ENCODE data around the gene ADGRB2.

Gene ADGRB2, protein sequence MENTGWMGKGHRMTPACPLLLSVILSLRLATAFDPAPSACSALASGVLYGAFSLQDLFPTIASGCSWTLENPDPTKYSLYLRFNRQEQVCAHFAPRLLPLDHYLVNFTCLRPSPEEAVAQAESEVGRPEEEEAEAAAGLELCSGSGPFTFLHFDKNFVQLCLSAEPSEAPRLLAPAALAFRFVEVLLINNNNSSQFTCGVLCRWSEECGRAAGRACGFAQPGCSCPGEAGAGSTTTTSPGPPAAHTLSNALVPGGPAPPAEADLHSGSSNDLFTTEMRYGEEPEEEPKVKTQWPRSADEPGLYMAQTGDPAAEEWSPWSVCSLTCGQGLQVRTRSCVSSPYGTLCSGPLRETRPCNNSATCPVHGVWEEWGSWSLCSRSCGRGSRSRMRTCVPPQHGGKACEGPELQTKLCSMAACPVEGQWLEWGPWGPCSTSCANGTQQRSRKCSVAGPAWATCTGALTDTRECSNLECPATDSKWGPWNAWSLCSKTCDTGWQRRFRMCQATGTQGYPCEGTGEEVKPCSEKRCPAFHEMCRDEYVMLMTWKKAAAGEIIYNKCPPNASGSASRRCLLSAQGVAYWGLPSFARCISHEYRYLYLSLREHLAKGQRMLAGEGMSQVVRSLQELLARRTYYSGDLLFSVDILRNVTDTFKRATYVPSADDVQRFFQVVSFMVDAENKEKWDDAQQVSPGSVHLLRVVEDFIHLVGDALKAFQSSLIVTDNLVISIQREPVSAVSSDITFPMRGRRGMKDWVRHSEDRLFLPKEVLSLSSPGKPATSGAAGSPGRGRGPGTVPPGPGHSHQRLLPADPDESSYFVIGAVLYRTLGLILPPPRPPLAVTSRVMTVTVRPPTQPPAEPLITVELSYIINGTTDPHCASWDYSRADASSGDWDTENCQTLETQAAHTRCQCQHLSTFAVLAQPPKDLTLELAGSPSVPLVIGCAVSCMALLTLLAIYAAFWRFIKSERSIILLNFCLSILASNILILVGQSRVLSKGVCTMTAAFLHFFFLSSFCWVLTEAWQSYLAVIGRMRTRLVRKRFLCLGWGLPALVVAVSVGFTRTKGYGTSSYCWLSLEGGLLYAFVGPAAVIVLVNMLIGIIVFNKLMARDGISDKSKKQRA (N-terminal part only)

DNA sequence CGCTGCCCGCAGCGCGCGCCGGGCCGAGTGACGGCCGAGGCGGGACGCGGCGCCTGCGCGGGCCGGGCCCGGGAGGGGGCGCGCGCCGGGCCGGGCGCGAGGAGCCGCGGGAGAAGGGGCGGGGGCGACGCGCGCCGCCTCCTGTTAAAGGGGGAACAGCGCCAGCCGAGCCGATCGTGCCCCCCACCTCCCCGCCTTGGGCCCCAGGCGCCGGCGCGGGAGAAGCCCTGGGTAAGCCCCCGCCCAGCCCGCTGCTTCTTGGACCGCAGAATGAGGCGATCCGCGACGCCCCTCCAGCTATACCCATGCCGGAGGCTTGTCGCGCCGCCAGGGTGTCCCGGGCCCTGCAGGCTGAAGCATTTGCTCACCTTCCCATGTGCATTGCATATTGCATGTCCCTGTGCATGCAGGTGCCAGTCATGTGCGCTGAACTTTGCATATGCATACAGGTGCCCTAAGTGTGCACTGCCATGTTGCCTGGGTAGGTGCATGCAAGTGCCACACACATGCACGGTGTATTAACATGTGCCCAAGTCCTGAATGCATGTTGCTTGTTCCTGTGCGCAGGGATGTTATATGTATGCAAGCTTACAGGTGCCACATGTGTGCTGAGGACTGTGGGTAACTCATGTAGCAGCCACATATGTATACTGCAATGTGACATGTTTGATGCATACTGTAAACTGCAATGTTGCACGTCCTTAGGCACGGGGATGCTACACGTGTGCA lies at the start of gene ADGRB2:
ADGRB2 (minus strand) TSS at position 29 of the 729 bp plus-strand sequence. CDS start 7,119 bp downstream, outside the sequence.
- in situ Hi-C loops (cut with MboI; ENCODE audit: low sequenced_read_pairs), result no loop called here

DNA sequence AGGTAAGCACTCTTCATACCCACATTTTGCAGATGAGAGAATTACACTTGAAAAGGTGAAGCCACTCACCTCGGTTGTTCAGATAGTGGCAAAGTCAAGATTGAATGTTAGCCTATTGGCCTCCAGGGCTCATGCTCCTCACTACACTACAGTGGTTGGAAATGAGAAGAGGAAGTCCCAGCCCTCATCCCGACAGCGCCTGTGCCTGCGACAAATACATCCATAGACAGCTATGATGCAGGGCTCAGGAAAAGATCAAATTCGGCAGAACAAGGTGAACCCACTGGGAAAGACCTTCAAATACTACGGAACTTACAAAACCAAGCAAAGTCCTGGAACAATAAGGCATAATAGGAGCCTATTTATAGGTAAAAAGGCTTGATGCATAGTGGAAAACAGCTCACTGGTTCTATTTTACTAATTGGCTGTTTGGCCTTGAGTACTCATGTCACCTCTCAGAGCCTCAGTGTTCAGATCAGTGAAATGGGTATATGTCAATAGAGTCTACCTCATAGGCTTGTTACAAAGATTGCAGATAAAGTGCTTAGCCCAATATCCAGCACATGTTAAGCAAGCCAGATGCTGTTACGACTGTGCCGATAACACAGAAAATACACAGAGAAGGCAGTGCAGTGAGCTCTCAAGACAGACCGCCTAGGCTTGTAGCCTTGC lies 48.2 kb upstream of the ADGRB2 start:
- in situ Hi-C loops (cut with MboI; ENCODE audit: low sequenced_read_pairs), result loop anchor here (10.0 kb wide), 1 partner anchor 153 kb away; no protein-coding TSS in a partner anchor

DNA sequence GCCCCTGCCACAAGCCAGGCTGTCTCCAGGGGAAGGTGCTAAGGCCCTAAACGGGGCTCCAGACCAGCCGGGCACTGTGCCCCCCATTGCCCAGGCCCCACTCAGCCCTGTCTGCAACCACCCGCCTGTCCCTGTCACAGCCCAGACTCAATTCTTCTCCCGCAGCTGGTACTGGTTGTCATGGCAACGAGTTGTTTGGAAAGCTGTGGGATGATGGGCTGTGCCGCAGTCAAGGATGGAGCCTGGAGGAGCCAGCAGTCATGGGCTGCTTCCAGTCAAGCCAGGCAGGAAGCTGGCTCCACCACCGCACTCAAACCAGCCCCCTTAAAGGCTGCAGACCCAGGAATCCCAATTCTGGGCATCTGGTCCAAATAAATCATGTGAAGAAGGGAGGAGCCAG lies 47.5 kb upstream of the ADGRB2 start:
- in situ Hi-C loops (cut with MboI; ENCODE audit: low sequenced_read_pairs), result loop anchor here (10.0 kb wide), 1 partner anchor 153 kb away; no protein-coding TSS in a partner anchor

DNA sequence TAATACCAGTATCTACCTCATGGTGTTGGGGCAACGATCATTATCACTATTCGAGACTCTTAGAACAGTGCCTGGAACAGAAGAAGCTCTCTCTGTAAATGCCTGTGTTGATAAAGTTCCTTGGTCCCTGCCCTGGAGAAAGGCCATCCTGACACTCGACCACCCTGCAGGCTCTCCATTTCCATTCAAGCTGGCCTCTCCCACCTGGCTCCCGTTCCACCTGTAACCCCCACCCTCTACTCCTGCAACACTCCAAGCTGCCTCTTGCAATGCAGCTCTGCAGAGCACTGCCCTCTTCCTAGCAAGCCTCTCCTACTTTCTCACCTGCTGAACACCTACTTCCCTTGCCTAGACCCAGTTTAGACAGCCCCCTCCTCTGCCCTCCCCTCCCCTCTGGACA lies 45.6 kb upstream of the ADGRB2 start:
- in situ Hi-C loops (cut with MboI; ENCODE audit: low sequenced_read_pairs), result loop anchor here (10.0 kb wide), 1 partner anchor 155 kb away; no protein-coding TSS in a partner anchor

DNA sequence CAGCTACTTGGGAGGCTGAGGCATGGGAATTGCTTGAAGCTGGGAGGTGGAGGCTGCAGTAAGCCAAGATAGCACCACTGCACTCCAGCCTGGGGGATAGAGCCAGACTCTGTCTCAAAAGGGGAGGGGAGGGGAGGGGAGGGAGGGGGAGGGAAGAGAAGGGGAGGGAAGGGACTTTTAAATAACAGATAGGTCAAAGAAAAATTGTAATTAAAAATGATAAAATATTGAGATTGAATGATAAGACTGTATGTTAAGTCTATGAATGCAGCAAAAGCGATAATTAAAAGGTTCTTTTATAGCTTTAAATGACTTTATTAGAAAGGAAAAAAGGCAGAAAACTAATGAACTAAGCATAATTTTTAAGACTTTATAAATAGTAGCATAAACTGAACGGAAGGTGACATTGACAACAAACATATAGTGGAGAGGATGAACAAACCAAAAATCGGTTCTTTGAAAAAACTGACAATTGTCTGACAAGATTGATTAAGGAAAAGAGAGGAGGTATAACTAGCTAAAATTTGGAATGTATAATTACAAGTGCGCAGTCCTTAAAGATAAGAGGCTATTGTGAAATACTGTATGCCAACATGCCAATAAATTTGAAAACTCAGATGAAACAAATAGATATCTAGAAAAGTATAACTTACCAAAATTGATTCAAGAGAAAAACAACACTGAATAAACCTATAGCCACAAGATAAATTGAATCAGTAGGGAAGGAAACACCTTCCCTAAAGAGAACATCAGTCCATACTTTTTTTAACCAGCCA lies 43.3 kb upstream of the ADGRB2 start:
- in situ Hi-C loops (cut with MboI; ENCODE audit: low sequenced_read_pairs), result no loop called here

DNA sequence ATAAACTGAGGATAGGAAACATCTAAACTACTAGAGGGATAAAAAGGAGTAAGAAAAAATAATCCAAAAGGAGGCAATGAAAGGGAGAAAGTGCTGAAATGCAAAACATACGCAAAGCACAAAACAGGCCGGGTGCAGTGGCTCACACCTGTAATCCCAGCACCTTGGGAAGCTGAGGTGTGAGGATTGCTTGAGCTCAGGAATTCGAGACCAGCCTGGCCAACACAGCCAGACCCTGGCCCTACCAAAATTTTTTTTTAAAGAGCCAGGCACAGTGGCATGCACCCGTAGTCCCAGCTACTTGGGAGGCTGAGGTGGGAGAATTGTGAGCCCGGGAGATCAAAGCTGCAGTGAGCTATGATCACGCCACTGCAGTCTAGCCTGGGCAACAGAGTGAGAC lies 41.2 kb upstream of the ADGRB2 start:
- in situ Hi-C loops (cut with MboI; ENCODE audit: low sequenced_read_pairs), result no loop called here

DNA sequence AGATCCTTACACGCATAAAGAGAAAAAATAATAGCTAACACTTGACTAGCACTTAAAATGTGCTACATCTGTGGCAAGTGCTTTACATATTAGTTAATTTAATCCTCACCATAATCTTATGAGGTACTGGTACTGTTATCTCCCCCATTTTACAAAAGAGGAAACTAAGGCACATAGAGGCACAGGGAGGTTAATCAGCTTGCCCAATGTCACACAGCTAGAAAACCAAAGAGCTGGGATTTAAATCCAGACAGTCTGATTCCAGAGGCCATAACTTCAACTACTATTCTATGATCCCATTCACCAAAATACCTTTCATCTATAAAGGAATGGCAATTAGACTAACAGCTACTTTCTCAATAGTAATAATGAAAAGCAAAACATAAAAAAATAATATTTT lies 40.0 kb upstream of the ADGRB2 start:
- in situ Hi-C loops (cut with MboI; ENCODE audit: low sequenced_read_pairs), result no loop called here

DNA sequence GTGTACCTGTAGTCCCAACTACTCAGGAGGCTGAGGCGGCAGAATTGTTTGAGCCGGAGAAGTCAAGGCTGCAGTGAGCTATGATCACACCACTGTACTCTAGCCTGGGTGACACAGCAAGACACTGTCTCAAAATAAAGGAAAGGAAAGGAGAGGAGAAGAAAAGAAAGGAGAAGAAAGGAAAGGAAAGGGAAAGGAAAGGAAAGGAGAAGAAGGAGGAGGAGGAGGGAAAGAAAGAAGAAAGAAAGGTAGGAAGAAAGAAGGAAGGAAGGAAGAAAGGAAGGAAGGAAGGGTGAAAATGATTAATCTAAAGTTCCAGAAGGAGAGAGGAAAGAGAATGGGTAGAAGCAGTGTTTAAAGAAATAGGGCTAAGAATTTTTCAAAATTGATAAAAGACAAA lies 39.5 kb upstream of the ADGRB2 start:
- in situ Hi-C loops (cut with MboI; ENCODE audit: low sequenced_read_pairs), result no loop called here

DNA sequence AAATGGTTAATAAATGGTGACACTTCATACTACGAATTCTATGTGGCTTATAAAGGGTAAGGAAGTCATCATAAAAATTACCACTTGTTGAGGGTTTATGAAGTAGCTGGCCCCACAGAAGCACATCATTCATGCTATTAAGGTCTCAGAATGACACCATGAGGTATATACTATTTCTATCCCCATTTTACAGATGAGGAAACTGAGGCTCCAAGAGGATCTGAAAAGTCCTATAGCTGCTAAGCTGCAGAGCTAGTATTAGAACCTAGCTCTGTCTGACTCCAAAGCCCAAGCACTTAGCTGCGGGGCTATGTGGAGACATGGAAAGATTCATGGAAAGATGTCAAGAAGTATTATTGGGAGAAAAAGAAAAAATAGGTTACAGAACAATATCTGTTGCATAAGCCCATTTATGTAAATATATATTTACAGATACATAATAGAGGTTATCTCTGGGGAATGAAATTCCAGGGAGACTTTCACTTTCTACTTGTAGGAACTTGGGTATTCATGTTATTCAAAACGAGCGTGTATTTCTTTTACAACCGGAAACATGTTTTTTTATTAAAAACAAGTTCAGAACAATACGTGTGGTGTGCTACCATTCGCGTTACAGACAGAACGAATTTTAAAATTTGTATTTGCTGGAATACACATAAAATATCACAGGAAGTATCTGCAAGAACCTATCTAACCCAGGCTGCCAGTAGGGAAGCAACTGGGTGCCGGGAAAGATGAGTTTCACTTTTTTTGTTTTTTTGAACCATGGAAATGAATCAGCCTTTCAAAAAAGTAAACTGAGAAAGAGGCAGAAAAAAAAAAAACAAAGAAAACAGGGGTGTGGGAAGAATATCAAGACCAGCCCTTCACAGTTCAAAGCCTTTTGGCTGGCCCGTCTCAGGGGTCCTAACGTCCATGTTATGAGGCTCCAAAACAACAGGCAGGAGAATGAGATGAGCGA lies 38.3 kb upstream of the ADGRB2 start:
- in situ Hi-C loops (cut with MboI; ENCODE audit: low sequenced_read_pairs), result no loop called here

DNA sequence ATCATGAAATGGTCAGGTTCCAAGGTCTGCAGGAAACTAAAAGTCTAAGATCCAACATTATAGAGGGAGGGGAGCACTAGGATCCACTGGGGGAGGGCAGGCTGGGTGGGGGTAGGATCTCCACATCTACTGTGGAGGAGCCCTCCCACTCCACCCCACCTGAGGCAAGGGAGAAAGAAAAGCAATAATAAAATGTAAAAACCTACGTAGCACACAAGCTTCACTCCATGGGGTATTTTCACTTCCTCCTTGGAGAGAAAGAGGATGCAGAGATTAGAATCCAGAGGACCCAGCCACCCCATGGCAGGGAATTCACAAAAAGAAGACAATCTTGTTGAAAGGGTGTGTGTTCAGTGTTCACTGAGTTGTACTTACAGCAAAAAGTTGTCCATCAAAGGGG lies 37.3 kb upstream of the ADGRB2 start:
- in situ Hi-C loops (cut with MboI; ENCODE audit: low sequenced_read_pairs), result no loop called here

DNA sequence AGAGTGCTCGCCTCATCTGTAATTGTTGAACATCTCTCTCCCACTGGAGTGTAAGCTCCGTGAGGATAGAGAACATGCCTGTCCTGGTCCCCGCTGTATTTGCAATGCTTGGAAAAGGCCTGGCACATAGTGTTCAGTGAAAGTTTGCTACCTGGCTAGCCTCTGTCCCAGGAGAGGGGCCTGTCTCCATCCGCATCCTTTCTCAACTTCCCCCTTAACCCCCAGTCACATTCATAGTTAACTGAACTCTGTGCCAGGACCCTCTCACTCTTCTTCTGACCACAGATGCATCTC lies 36.5 kb upstream of the ADGRB2 start:
- in situ Hi-C loops (cut with MboI; ENCODE audit: low sequenced_read_pairs), result no loop called here

DNA sequence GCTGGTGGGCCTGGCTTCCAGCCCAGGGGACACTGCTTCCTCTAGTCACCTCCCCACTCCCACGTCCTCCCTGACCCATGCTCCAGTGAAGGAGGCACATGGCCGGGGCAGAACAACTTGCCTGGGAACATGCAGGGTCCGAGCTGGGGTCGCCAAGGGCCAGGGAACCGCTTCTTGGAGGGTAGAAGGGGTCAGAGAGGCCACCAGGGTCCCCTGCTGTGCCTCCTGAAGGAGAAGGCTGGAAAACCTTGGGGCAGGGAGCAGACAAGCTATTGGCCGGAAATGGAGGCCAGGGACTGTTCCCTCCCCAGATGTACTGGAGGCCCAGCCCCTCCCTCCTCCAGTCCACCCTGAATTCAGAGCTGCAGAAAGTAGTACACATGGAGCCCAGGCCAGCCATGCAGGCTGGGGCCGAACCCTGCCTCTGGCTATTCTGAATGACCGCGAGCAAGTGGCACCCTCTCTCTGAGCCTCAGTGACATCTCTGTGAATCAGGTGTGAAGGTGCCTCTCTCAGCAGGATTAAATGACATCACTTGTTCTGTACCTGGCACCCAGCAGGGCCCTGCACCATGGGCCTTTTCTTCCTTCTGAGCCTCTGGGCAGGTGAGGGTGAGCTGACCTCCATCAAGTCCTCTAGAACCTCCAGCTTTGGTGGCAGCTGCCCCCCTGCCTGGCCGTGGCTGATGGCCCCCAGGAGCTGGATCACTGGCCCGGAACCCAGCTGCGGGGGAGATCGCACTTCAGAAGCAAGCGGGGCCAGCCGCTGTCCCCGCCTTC lies 35.9 kb upstream of the ADGRB2 start:
- in situ Hi-C loops (cut with MboI; ENCODE audit: low sequenced_read_pairs), result no loop called here

DNA sequence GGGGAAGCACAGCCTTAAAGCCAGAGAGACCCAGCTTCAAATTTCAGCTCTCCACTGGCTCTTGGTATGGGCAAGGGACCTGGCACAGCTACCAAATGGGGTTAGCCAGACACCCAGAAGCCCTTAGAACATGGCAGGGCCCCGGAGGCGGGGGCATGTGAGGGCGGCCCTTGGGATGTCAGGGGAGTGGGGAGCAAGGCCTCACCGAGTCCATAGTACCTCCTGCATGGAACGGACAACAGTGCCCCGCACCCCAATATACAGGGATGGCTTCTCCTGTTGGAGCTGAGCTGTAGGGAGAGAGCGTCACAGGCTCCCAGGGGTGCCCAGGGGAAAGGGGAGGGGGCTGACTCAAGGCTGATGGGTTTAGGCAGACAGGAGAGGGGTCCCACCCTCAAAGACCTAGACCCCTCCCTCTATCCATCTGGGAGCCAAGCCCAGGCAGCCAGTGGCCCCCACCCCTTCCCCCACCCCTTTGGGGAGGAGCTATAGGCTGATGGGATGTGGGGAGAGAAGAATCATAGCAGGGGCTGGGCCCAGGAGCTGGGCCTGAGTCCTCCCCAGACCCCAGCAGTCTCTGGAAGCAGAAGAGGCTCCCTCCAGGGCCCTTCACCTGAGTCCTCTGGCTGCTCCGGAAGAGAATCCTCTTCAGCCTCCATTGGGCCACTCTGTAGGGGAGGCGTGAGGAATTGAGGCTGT lies 35.2 kb upstream of the ADGRB2 start:
- in situ Hi-C loops (cut with MboI; ENCODE audit: low sequenced_read_pairs), result no loop called here

DNA sequence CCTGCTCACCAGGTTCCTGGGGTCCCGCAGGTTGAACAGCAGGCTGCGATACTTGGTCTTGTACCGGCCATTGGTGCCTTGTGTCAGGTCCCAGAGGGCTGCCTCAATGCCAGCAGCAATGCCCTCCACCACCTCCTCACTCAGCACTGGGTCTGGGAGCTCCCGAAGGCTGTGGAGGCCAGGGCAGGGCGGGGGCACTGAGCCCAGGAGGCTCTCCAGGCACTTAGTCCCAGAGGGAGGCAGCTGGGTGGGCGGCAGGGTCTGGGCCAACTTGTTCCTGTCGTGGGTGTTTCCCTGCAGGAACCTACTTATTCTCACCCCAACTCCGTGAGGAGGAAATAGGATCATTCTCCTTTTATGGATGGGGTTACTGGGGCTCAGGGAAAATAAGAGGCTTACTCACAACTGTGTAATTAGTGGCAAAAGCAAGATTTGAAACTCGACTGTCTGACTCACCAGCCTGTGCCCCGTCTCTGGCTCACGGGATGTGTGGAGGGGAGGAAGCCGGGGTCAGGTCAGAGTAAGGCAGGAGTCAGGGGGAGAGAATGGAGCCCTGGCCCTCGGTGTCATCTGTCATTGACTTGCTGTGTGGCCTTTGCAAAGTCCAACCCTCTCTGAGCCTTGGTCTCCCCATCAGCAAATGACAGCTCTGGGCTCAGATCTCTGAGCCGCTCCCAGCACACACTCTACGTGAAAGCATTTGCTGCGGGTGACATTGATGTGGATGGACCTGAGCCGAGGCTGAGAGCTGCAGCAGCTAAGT lies 34.5 kb upstream of the ADGRB2 start:
- in situ Hi-C loops (cut with MboI; ENCODE audit: low sequenced_read_pairs), result no loop called here

DNA sequence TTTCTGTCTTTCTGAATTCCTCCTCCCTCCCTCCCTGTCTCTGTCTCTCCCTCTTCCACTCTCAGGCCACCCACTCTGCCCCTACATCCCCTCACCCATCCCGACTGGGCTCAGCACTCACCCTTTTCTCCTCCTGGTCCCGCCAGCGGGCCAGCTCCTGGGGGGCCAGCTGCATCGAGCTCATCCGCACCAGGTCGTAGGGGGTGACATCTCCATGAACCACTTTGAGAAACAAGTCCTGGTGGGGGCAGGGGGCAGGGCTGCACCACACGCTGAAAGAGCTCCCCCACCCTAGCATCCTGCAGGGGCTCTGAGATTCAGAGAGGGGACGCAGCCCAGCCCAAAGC lies 33.9 kb upstream of the ADGRB2 start:
- in situ Hi-C loops (cut with MboI; ENCODE audit: low sequenced_read_pairs), result no loop called here

DNA sequence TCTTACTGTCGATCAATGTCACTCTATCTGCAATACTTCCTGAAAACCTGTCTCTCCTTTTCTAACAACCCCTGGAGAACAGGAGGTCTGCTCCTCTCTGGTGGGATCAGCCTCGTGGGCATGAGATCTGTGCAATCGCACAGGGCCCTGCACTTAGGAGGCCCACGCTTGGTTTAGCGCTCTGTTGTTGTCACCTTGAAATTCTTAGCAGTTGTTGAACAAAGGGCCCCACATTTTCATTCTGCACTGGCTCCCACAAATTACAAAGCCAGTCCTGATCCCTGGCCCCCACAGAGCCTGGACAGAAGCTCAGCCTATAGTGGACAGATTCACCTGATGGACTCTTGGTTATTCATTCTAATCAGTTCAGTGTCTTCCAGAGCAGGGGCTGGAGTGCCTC lies 33.1 kb upstream of the ADGRB2 start:
- in situ Hi-C loops (cut with MboI; ENCODE audit: low sequenced_read_pairs), result no loop called here

All from HL-60/S4 treated with phorbol 12-myristate 13-acetate at 8.2 ng/mL for 4 days and 3 days (cell line).